Measurements from ENCODE around the gene SLC24A4. TPM values are rescaled to one million over a fixed set of nuclear protein-coding genes. Genes with fewer than 3 reads are reported as not detected.

Gene SLC24A4
- total RNA-seq, 4 donors from 2014 or later: 0.35 to 0.49 TPM; not detected in 2

DNA sequence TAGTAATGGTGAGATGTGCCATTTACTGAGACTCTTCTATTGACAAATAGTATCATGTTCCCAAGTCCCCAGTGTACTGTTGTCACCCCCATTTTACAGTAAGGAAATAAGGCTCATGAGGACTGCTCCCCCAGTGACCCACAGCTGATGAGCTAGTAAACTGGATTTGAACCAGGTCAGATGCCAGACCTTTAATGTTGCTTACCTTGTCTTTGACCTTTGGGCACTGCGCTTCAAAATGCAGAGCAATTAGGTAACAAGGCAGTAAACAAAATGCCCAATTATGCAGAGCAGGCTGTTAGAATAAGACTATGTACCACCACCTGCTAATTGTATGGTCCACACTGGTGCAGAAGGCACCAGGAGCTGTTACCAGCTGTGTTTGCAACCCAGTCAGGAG lies 152.1 kb downstream of the SLC24A4 start:
- no peaks in the 10 kb centered on the region for H3K27me3 ChIP-seq
- H3K4me3 ChIP-seq: no peak overlapping the region
- intact Hi-C loops (cut with DNase I; ENCODE audit: low total_unique reads): no loop called here
- no peaks in the 10 kb centered on the region for H3K9me3 ChIP-seq
- H3K36me3 ChIP-seq: no peaks in the 10 kb centered on the region
- H3K27ac ChIP-seq: no peak overlapping the region
- no peaks in the 10 kb centered on the region for H3K4me1 ChIP-seq
- no peak for DNase-seq
- no peak for TF ChIP-seq POLR2A (IDR thresholded peaks at IDR 0.05)
- TF ChIP-seq, protein P1, sequence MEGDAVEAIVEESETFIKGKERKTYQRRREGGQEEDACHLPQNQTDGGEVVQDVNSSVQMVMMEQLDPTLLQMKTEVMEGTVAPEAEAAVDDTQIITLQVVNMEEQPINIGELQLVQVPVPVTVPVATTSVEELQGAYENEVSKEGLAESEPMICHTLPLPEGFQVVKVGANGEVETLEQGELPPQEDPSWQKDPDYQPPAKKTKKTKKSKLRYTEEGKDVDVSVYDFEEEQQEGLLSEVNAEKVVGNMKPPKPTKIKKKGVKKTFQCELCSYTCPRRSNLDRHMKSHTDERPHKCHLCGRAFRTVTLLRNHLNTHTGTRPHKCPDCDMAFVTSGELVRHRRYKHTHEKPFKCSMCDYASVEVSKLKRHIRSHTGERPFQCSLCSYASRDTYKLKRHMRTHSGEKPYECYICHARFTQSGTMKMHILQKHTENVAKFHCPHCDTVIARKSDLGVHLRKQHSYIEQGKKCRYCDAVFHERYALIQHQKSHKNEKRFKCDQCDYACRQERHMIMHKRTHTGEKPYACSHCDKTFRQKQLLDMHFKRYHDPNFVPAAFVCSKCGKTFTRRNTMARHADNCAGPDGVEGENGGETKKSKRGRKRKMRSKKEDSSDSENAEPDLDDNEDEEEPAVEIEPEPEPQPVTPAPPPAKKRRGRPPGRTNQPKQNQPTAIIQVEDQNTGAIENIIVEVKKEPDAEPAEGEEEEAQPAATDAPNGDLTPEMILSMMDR (IDR thresholded peaks at IDR 0.05): no peak

DNA sequence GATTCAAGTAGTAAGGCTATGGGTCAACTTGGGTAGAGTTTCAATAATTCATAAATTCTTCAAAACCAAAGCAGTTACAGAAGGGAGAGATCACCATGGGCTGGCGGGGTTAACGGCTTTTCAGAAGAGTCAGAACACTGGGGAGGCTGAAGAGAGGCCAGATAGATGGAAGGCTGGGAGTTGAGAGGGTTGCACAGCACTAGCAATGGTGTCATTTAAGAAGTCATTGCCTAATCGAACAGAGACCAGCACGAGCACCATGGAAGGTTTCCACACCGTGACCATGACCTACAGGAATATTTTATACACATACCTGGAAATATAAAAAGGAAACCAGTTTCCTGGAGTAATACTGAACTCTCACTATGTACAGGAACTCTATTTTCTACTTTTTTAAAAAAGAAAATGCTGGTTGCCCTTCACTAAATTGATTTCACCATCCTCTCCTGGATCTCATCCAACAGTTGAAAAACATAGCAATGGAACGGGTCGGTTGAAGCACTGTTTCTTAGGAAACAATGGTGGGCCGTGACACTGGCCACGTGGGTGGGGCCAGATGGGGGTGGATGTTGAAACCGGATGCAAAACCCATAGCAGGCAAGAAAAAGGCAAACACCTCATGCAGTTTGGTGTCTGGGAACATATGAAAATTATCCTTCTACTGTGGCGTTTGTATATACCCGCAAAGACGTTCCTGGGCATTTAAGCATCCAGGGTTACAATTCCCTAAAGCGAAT lies 152.7 kb downstream of the SLC24A4 start:
- DNase-seq: peak in 1 of 2 donors; percentile 51
- no peaks in the 10 kb centered on the region for H3K36me3 ChIP-seq
- TF ChIP-seq, protein P1 (IDR thresholded peaks at IDR 0.05): no peak
- TF ChIP-seq POLR2A (IDR thresholded peaks at IDR 0.05): no peak
- no peaks in the 10 kb centered on the region for H3K4me1 ChIP-seq
- no peak overlapping the region for H3K4me3 ChIP-seq
- H3K27me3 ChIP-seq: no peaks in the 10 kb centered on the region
- no peaks in the 10 kb centered on the region for H3K9me3 ChIP-seq
- no peak overlapping the region for H3K27ac ChIP-seq
- intact Hi-C loops (cut with DNase I; ENCODE audit: low total_unique reads): no loop called here

DNA sequence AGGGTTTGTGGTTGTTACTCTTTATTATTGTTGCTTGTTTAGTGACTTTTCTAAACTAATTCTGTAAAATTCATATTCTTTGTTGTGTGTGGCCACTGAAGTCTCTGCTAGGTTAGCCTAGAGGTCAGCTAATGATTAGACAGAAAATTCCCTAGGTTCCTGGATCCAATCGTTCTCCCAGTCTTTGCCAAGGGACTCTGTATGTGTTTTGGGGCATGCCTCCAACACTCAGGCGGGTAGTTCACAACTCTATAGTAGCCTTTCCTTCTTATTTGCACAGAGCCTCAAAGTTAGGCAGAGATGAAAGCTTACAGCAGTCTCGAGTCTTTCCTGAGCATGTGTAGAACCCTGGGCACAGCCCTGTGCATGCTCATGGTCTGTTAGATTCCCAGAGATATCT lies 157.9 kb downstream of the SLC24A4 start:
- Histone ChIP-seq H3K27me3 (no peaks in the 10 kb centered on the region), H3K9me3 (no peaks in the 10 kb centered on the region), H3K4me3 (no peak overlapping the region), H3K4me1 (no peaks in the 10 kb centered on the region), H3K27ac (no peak overlapping the region), H3K36me3 (no peaks in the 10 kb centered on the region)
- TF ChIP-seq POLR2A (IDR thresholded peaks at IDR 0.05): no peak
- TF ChIP-seq, protein P1 (IDR thresholded peaks at IDR 0.05): no peak
- intact Hi-C loops (cut with DNase I; ENCODE audit: low total_unique reads): no loop called here
- no peak for DNase-seq

DNA sequence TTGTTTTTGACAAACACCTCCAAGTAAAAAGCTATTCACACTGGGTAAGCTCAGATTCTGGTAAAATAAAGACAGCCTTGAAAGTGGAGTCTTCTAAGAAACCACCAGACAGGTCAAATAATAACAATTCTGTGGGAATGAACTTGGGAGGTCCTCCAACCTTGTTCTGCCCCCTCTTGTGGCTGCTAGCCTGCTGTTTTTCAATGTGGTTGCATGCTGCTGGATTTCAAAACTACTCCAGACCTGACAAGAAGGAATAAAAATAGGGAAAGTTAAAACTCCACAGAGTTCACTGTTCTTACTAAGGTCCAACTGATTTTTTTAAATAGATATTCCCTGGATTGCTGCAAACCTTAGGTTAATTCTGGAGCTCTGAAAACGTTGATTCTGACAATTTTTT lies 158.4 kb downstream of the SLC24A4 start:
- H3K27me3 ChIP-seq: no peaks in the 10 kb centered on the region
- H3K27ac ChIP-seq: no peak overlapping the region
- H3K9me3 ChIP-seq: no peaks in the 10 kb centered on the region
- DNase-seq: no peak
- intact Hi-C loops (cut with DNase I; ENCODE audit: low total_unique reads): no loop called here
- H3K4me3 ChIP-seq: no peak overlapping the region
- H3K36me3 ChIP-seq: no peaks in the 10 kb centered on the region
- TF ChIP-seq, protein P1 (IDR thresholded peaks at IDR 0.05): no peak
- TF ChIP-seq POLR2A (IDR thresholded peaks at IDR 0.05): no peak
- no peaks in the 10 kb centered on the region for H3K4me1 ChIP-seq

DNA sequence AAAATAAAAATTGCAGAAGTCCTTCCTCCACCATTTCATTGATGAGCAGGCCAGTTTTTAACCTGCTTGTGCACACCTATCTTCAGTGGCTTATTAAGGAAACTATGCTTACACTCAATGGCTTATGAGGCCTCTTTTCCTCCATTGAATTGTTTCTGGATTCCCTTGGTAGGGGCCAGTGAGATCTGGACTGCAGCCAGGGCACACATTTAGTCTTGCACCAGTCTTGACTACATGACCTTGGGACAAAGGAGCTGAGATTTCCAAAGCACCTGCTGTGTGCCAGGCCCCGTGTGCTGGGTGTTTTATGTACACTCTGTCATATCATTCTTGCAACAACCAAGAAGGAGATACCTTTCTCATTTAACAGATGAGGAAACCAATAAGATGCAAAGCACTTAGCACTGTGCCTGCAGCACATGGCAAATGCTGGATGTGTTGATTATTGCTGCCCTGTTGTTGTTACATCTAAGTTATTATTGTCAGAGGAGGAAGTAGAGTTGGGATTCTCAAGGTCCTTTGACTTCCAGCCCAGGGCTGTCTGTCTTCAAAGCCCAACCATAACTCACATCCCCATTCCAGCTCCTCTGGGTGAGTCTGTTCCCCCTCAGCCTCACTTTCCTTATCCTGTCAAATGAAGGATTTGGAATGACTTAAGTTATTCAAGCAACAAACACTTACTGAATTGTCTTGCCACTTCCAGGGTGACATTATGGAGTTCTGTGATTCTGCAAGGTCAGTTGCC lies 159.0 kb downstream of the SLC24A4 start:
- no peaks in the 10 kb centered on the region for H3K4me1 ChIP-seq
- intact Hi-C loops (cut with DNase I; ENCODE audit: low total_unique reads): no loop called here
- no peaks in the 10 kb centered on the region for H3K36me3 ChIP-seq
- no peak for DNase-seq
- no peak for TF ChIP-seq POLR2A (IDR thresholded peaks at IDR 0.05)
- TF ChIP-seq, protein P1 (IDR thresholded peaks at IDR 0.05): no peak
- H3K9me3 ChIP-seq: no peaks in the 10 kb centered on the region
- no peaks in the 10 kb centered on the region for H3K27me3 ChIP-seq
- no peak overlapping the region for H3K4me3 ChIP-seq
- H3K27ac ChIP-seq: no peak overlapping the region

All from uterus (tissue), 4 donors.